DMS53 treated with DMSO at 0.1 percent for 48 hours (cell line): Measurements from ENCODE around the gene CTSH.
"Not testable (repeated sequence)": the region's sequence is repeated elsewhere in the genome, so short reads cannot be mapped to it uniquely, and the experiment has no call there.

Source experiments
- DNase-seq: peaks from one replicate; lab custom pipeline; 2025; ENCODE audit not compliant: unreplicated experiment; lab: John Stamatoyannopoulos, UW

CTSH gene

GRCh38 chr15:78923480-78924360 is 21.1 kb downstream of the CTSH start:
- DNase-seq: no peak

GRCh38 chr15:78923015-78923414 is 21.8 kb downstream of the CTSH start:
- no peak for DNase-seq

DNA sequence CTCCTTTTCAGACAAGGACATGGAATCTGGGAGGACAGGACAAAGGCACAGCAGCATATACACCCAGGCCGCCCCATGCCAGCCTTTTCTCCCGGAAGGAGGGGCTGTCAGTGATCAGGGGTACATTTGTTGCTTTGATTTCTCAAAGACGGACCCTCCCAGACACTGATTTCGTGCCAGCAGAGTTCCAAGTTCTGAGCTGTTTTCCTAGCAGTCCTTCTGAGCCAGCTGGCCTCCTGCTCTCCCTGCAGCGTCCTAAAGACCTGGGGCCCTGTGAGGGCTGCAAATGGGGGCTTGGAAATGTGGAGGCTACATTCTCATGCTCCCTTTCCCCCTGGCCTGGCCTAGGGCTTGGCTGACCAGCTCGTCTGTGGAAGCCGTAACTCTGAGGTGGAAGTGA is 22.3 kb downstream of the CTSH start:
- DNase-seq: no peak

- DNase-seq: no peak
Observed at GRCh38 chr15:78921940-78922339, 22.9 kb downstream of the CTSH start.

GRCh38 chr15:78921517-78921916 is 23.3 kb downstream of the CTSH start:
- no peak for DNase-seq

DNA sequence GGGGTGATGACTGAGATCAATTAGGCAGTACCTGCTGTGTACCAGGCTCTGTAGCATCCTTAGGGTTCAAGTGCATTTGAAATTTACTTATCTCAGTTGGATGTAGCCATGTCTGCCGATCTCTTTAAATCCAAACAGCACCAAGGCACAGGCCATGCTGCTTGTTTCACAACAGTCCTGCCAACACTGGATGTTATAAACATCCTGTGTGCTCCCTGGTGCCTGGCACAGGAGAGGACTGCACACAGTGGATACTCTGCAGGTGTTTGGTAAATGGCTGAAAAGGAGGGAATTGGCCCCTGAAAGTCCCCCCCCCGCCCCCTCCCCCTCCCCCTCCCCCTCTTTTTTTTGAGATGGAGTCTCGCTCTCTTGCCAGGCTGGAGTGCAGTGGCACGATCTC is 27.0 kb downstream of the CTSH start:
- no peak for DNase-seq

DNA sequence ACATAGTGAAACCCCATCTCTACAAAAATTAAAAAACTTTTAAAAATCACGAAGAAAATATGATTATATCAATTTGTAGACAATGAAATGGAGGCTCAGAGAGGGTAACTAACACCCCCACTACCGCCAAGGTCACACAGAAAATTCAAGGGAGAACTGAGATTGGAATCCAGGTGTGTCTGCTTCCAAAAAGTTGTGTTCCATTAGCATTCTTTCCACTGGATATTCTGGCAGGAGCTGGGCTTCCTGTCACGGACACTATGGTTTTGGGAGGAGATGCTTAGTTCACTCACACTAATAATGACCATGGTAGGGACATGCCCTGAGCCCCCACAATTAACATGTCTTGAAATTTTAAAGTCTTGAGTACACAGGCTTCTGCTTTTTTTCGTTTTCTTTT is 28.8 kb downstream of the CTSH start:
- no peak for DNase-seq

- DNase-seq: no peak
Observed at GRCh38 chr15:78915341-78916087, 29.3 kb downstream of the CTSH start.

- no peak for DNase-seq
Observed at GRCh38 chr15:78914027-78914764, 30.6 kb downstream of the CTSH start.

- DNase-seq: no peak
Observed at GRCh38 chr15:78913012-78913411, 31.8 kb downstream of the CTSH start.

- no peak for DNase-seq
Observed at GRCh38 chr15:78912316-78912715, 32.5 kb downstream of the CTSH start.

DNA sequence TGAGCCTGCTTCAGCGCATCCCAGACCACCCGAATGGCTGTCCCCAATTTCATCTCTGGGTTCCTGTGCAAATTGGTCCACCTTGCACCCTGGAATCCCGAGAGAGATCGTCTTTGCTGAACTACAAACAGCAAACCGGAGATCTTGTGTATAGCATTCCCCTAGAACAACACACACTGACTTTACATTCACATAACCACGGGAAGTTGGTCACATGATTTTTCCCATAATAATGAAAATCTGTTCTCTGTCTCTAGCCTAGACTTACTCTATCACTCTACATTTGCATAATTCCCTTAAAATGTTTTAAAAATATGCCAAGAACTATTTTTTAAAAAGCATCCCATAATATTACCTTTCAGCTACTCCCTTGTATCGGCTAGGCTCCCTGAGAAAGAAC is 34.6 kb downstream of the CTSH start:
- no peak for DNase-seq

DNA sequence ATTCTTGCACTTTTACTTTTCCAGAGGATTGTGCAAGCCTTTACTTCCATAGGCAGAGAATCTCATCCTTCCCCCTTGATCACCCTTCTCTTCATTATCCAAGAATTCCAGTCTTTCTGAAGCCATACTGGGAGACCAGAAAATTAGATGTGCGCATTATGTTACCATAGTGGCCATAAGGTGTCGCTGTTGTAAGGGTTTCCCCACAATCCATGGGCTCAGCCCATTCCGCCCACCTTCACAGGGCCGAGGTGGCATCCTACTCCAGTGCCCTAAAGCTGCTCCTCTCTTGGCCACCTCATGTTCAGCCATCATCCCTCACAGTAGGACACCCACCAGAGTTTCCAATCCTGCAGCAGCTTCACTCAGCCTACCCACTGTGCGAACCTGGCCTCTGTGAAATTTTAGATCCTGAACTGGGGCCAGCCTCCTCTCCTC is 35.0 kb downstream of the CTSH start:
- DNase-seq: no peak

DNA sequence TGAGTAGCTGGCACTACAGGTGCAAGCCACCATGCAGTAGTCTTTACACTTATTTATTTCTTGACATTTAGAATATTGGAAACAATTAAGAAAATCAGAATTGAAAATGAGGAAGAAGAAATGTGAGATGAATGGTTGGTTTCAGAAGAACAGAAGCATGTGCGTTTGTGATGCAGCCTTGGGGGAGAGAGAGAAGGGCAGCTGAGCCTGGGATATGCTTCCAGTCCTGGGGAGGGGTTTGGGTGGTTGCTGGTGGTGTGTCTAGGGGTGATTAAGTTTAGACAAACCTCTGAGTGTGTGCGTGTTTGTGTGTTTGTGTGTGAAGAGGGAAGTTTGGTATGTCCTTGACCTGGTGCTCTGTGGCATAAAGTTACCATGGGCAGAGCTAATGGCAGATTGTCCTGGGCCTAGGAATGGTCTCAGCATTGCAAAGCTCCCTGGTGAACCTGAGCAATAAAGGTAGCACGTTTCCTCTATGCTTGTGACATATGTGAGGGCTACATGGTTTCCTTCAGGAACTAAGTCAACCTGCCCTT is 35.6 kb downstream of the CTSH start:
- no peak for DNase-seq

- no peak for DNase-seq
Observed at GRCh38 chr15:78907577-78907976, 37.3 kb downstream of the CTSH start.

GRCh38 chr15:78906316-78906620 is 38.6 kb downstream of the CTSH start:
- no peak for DNase-seq

- no peak for DNase-seq
Observed at GRCh38 chr15:78904599-78905358, 40.1 kb downstream of the CTSH start.

DNA sequence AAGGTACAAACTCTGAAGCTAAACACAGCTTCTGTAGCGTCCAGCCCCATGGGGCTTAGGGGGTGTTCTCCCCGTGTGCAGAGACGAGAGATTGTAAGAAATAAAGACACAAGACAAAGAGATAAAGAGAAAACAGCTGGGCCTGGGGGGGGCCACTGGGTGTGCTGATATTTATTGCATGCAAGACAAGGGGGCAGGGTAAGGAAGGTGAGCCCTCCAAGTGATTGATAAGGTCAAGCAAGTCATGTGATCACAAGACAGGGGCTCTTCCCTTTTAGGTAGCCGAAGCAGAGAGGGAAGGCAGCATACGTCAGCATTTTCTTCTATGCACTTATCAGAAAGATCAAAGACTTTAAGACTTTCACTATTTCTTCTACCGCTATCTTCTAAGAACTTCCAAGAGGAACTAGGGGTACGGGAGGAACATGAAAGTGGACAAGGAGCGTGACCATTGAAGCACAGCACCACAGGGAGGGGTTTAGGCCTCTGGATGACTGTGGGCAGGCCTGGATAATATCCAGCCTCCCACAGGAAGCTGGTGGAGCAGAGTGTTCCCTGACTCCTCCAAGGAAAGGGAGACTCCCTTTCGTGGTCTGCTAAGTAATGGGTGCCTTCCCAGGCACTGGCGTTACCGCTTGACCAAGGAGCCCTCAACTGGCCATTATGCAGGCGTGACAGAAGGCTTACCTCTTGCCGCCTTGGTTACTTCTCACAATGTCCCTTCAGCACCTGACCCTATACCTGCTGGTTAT is 42.4 kb downstream of the CTSH start:
- not testable (repeated sequence) for DNase-seq

DNA sequence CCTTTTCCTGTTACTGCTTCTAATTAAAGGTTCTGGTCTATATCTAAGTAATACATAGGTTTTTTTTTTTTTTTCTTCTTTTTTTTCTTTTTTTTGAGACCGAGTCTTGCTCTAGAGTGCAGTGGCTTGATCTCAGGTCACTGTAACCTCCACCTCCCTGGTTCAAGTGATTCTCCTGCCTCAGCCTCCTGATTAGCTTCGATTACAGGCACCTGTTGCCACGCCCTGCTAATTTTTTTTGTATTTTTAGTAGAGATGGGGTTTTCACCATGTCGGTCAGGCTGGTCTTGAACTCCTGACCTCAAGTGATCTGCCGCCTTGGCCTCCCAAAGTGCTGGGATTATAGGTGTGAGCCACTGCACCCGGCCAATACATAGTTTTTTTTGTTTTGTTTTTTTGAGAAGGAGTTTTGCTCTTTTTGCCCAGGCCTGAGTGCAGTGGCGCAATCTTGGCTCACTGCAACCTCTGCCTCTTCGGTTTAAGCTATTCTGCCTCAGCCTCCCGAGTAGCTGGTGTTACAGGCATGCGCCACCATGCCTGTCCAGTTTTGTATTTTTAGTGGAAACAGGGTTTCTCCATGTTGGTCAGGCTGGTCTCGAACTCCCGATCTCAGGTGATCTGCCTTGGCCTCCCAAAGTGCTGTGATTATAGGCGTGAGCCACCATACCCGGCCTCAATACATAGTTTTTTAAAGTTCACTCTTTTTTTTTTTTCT is 43.9 kb downstream of the CTSH start:
- not testable (repeated sequence) for DNase-seq
